GM23248 (cell line): ENCODE results near the gene GBP6.

Experiments
- EZH2 ChIP-seq: fragments of 200-600 bp; sonication (generic); IDR thresholded peaks from 2 replicates; pipeline ENCODE4 v1.6.1; 2018; ENCODE audit warnings: antibody characterized with exemption, mild to moderate bottlenecking; ENCODE audit not compliant: insufficient read depth, poor library complexity, severe bottlenecking
- EZH2phosphoT487 ChIP-seq: fragments of 200-600 bp; sonication (generic); IDR thresholded peaks from 2 replicates; pipeline ENCODE4 v1.6.1; 2018; ENCODE audit warnings: antibody characterized with exemption, moderate library complexity, mild to moderate bottlenecking, low read depth; ENCODE audit not compliant: insufficient read depth

DNA sequence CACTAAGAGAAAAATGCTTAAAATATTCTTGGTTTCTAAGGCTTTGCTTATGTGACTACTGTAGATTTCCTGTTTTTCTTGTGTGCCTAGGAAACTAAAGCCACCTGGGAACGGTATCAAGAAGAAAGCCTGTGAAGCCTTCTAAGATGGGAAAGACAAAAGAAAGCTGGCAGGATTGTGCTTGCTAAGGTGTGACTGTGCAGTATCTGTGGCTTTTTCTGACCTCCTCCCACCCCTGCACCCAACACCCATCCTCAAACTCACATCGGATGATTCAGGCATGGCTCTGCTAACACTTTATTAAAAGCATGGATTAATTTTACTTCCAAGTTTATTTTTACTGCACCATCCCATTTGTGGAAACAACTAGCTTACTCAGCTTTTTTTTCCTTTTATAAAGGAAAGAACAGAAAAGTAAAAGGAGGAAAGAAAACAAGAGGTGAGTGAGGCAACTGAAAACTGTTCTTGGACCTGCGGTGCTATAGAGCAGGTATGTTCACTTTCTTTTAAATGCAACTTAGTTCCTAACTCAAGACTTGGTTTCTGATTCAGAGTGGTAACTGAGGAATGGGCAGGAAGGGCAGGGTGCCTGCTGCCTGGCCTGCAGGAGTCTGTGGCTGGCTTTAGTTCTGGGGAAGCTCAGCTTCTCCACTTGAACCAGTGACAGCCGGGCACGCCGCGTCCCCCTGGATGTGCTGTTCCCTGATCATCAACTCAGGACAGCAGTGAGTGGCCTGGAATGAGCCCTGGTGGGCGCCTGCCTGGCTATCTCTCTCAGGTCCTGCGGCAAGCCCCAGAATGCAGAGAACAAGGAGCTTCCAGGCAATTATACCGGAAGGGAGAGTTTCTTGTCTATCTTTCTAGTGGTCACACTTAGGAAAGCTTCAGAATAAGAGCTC lies at the start of gene GBP6:
- TF ChIP-seq EZH2 (no peak), EZH2phosphoT487 (no peak)
